ENCODE measurements around the gene STT3B. TPM values are rescaled to one million over a fixed set of nuclear protein-coding genes. Genes with fewer than 3 reads are reported as not detected.

Gene STT3B
- total and polyA plus RNA-seq, 4 experiments from 2014 or later, result 145 to 183 (median 159) TPM

DNA sequence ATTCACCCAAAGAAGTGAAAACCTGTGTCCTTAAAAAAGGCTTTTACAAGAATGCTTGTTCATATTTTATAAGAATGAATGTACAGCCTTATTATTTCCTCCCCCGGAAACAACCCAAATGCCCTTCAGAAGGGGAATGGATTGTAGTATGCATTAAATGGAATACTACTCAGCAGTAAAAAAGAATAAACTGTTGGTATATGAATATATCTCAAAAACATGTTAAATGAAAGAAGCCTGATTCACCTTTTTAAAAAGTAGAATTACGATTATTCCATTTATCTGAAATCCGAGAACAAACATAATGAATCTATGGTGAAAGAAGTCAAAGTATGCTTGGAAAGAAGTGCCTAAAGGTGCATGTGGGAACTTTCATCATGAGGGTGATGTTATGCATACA is 20.5 kb downstream of the STT3B start:
- Histone ChIP-seq H3K4me1 (ENCODE audit: insufficient read depth, low read length) (peaks cover 68% of the 10 kb centered on the region), H3K27me3 (ENCODE audit: insufficient read depth, low read length) (no peaks in the 10 kb centered on the region), H3K27ac (ENCODE audit: low read depth, low read length) (no peak overlapping the region), H3K4me3 (ENCODE audit: low read length in 2 of 2) (no peak overlapping the region), H3K36me3 (ENCODE audit: insufficient read depth, low read length) (no peaks in the 10 kb centered on the region), H3K9me3 (ENCODE audit: control insufficient read depth in 1 of 2, low read length in 2 of 2) (no peaks in the 10 kb centered on the region)
- intact Hi-C loops (cut with micrococcal nuclease), result loop anchor here (5.0 to 10.0 kb wide), 2 partner anchors 84 to 592 kb away; no protein-coding TSS in a partner anchor
- Mint-ChIP-seq H3K27me3 (no peaks in the 10 kb centered on the region), H3K4me1 (peaks cover 61 to 90% (median 77%) of the 10 kb centered on the region in 4 donors), H3K27ac (no peak overlapping the region), H3K9me3 (peaks cover 0 to 6% (median 2%) of the 10 kb centered on the region in 8 donors), H3K4me3 (peak overlapping the region in 1 of 8 donors; percentile 26), H3K36me3 (peaks cover 14 to 24% of the 10 kb centered on the region in 2 donors)
- no peak for DNase-seq
- ChIA-PET CTCF (ENCODE audit: partially characterized antibody) (interaction anchor here (0.6 kb wide), 1 partner anchor 27 kb away, joined by 3 read pairs; no protein-coding TSS in a partner anchor), POLR2A (ENCODE audit: partially characterized antibody) (interaction anchor here (3.1 kb wide), 1 partner anchor 21 kb away, joined by 15 read pairs; the partner anchor contains the start of gene STT3B)

DNA sequence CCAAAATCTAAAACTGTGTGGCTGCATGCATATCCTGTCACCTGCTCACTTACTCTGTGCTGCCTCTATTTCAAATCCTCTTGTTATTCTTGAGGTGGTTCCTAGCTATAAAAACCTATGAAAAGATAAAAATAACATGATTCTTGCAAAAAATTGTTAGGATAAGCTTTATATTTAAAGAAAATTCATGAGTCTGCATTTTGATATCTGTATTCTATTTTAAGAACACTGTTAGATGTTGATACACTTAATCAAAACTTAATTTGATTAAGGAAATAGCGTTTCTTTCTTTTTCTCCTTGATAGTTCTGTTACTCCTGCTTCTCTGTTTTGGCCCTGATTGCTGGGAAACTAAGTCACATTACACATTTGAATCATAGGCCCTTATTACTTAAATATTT is 22.5 kb downstream of the STT3B start:
- no peak for DNase-seq
- POLR2A ChIA-PET (ENCODE audit: partially characterized antibody), result interaction anchor here (3.1 kb wide), 1 partner anchor 23 kb away, joined by 15 read pairs; the partner anchor contains the start of gene STT3B
- Histone ChIP-seq H3K4me1 (ENCODE audit: insufficient read depth, low read length) (peaks cover 69% of the 10 kb centered on the region), H3K27me3 (ENCODE audit: insufficient read depth, low read length) (no peaks in the 10 kb centered on the region), H3K36me3 (ENCODE audit: insufficient read depth, low read length) (no peaks in the 10 kb centered on the region), H3K9me3 (ENCODE audit: control insufficient read depth in 1 of 2, low read length in 2 of 2) (no peaks in the 10 kb centered on the region), H3K27ac (ENCODE audit: low read depth, low read length) (no peak overlapping the region), H3K4me3 (ENCODE audit: low read length in 2 of 2) (no peak overlapping the region)
- peaks cover 69 to 93% (median 81%) of the 10 kb centered on the region in 4 donors for H3K4me1 Mint-ChIP-seq
- H3K9me3 Mint-ChIP-seq, result peaks cover 0 to 22% (median 15%) of the 10 kb centered on the region in 8 donors
- H3K27me3 Mint-ChIP-seq, result no peaks in the 10 kb centered on the region
- peaks cover 22 to 40% of the 10 kb centered on the region in 2 donors for H3K36me3 Mint-ChIP-seq
- intact Hi-C loops (cut with micrococcal nuclease), result loop anchor here (10.0 kb wide), 1 partner anchor 590 kb away; no protein-coding TSS in a partner anchor
- peak overlapping the region in 6 of 8 donors; percentile 23 to 64 (median 49) for H3K4me3 Mint-ChIP-seq
- peak overlapping the region in 4 of 7 donors; percentile 7 to 65 (median 10) for H3K27ac Mint-ChIP-seq
- CTCF ChIA-PET (ENCODE audit: partially characterized antibody), result interaction anchor here (1.7 kb wide), 1 partner anchor 140 kb away, joined by 5 read pairs; no protein-coding TSS in a partner anchor

DNA sequence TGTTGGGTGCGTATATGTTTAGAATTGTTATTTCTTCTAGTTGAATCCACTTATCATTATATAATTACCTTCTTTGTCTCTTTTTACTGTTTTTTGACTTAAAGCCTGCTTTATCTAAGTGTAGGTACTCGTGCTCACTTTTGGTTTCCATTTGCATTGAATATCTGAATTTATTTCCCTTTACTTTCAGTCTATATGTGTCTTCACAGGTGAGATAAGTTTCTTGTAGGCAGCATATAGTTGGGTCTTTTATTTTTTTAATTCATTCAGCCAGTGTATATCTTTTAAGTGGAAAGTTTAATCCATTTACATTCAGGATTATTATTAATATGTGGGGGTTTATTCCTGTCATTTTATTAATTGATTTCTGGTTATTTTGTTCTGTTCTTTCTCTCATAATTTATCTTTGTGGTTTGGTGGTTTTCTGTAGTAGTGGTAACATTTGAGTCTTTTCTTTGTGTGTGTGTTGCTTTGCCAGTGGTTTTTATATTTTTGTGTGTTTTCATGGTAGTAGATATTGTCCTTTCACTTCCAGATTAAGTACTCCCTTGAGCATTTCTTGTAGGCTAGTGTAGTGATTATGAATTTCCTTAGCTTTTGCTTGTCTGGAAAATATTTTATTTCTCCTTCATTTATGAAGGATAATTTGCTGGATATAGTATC is 27.3 kb downstream of the STT3B start:
- Mint-ChIP-seq H3K36me3 (peaks cover 23 to 33% of the 10 kb centered on the region in 2 donors), H3K4me1 (peaks cover 70 to 90% (median 81%) of the 10 kb centered on the region in 4 donors), H3K27me3 (no peaks in the 10 kb centered on the region), H3K4me3 (peak overlapping the region in 7 of 8 donors; percentile 18 to 73 (median 48)), H3K27ac (peak overlapping the region in 3 of 7 donors; percentile 8 to 82 (median 53)), H3K9me3 (peaks cover 0 to 35% (median 21%) of the 10 kb centered on the region in 8 donors)
- no peak overlapping the region for H3K27ac ChIP-seq (ENCODE audit: low read depth, low read length)
- no peak for DNase-seq
- no peaks in the 10 kb centered on the region for H3K36me3 ChIP-seq (ENCODE audit: insufficient read depth, low read length)
- ChIA-PET CTCF (ENCODE audit: partially characterized antibody) (interaction anchor here (1.0 kb wide), 1 partner anchor 10 kb away, joined by 5 read pairs; no protein-coding TSS in a partner anchor), POLR2A (ENCODE audit: partially characterized antibody) (no interaction called here)
- intact Hi-C loops (cut with micrococcal nuclease), result loop anchor here (10.0 kb wide), 1 partner anchor 585 kb away; no protein-coding TSS in a partner anchor
- H3K4me1 ChIP-seq (ENCODE audit: insufficient read depth, low read length), result peaks cover 75% of the 10 kb centered on the region
- H3K4me3 ChIP-seq (ENCODE audit: low read length in 2 of 2), result no peak overlapping the region
- no peaks in the 10 kb centered on the region for H3K9me3 ChIP-seq (ENCODE audit: control insufficient read depth in 1 of 2, low read length in 2 of 2)
- no peaks in the 10 kb centered on the region for H3K27me3 ChIP-seq (ENCODE audit: insufficient read depth, low read length)

GRCh38 chr3:31561891-31562290 is 29.2 kb downstream of the STT3B start:
- H3K36me3 ChIP-seq (ENCODE audit: insufficient read depth, low read length), result no peaks in the 10 kb centered on the region
- Mint-ChIP-seq H3K36me3 (peaks cover 19 to 25% of the 10 kb centered on the region in 2 donors), H3K4me1 (peaks cover 72 to 89% (median 81%) of the 10 kb centered on the region in 4 donors), H3K27me3 (no peaks in the 10 kb centered on the region), H3K9me3 (peaks cover 0 to 35% (median 21%) of the 10 kb centered on the region in 8 donors), H3K27ac (peak overlapping the region in 3 of 7 donors; percentile 23 to 72 (median 54)), H3K4me3 (peak overlapping the region; percentile 7 to 81 (median 74))
- H3K4me1 ChIP-seq (ENCODE audit: insufficient read depth, low read length), result peaks cover 82% of the 10 kb centered on the region
- no peaks in the 10 kb centered on the region for H3K9me3 ChIP-seq (ENCODE audit: control insufficient read depth in 1 of 2, low read length in 2 of 2)
- no peak overlapping the region for H3K27ac ChIP-seq (ENCODE audit: low read depth, low read length)
- CTCF ChIA-PET (ENCODE audit: partially characterized antibody), result interaction anchor here (1.0 to 1.2 kb wide), 2 partner anchors 29 to 100 kb away, joined by 3 read pairs; partner anchors contain the start of gene STT3B
- no peaks in the 10 kb centered on the region for H3K27me3 ChIP-seq (ENCODE audit: insufficient read depth, low read length)
- intact Hi-C loops (cut with micrococcal nuclease), result no loop called here
- H3K4me3 ChIP-seq (ENCODE audit: low read length in 2 of 2), result no peak overlapping the region
- DNase-seq, result no peak
- POLR2A ChIA-PET (ENCODE audit: partially characterized antibody), result interaction anchor here (1.1 to 1.7 kb wide), 2 partner anchors 12 to 30 kb away, joined by 3 to 10 read pairs; partner anchors contain the start of gene STT3B

- intact Hi-C loops (cut with micrococcal nuclease), result no loop called here
- ChIA-PET POLR2A (ENCODE audit: partially characterized antibody) (interaction anchor here (1.1 to 1.7 kb wide), 2 partner anchors 12 to 31 kb away, joined by 3 to 10 read pairs; partner anchors contain the start of gene STT3B), CTCF (ENCODE audit: partially characterized antibody) (interaction anchor here (0.8 to 2.1 kb wide), 8 partner anchors 10 to 100 kb away, joined by 3 to 5 read pairs (median 4); partner anchors contain the start of gene STT3B)
- Histone ChIP-seq H3K36me3 (ENCODE audit: insufficient read depth, low read length) (no peaks in the 10 kb centered on the region), H3K4me3 (ENCODE audit: low read length in 2 of 2) (no peak overlapping the region), H3K27ac (ENCODE audit: low read depth, low read length) (no peak overlapping the region), H3K4me1 (ENCODE audit: insufficient read depth, low read length) (peaks cover 88% of the 10 kb centered on the region), H3K9me3 (ENCODE audit: control insufficient read depth in 1 of 2, low read length in 2 of 2) (no peaks in the 10 kb centered on the region), H3K27me3 (ENCODE audit: insufficient read depth, low read length) (no peaks in the 10 kb centered on the region)
- Mint-ChIP-seq H3K4me1 (peaks cover 72 to 90% (median 81%) of the 10 kb centered on the region in 4 donors), H3K27ac (peak overlapping the region in 1 of 7 donors; percentile 65), H3K36me3 (peaks cover 19 to 21% of the 10 kb centered on the region in 2 donors), H3K27me3 (no peaks in the 10 kb centered on the region), H3K4me3 (peak overlapping the region in 7 of 8 donors; percentile 47 to 81 (median 76)), H3K9me3 (peaks cover 0 to 32% (median 21%) of the 10 kb centered on the region in 8 donors)
- peak in 4 of 5 donors; percentile 20 to 45 (median 26) for DNase-seq
Measured at GRCh38 chr3:31562525-31562924, 29.8 kb downstream of the STT3B start.

- Histone ChIP-seq H3K27me3 (ENCODE audit: insufficient read depth, low read length) (no peaks in the 10 kb centered on the region), H3K27ac (ENCODE audit: low read depth, low read length) (no peak overlapping the region), H3K9me3 (ENCODE audit: control insufficient read depth in 1 of 2, low read length in 2 of 2) (no peaks in the 10 kb centered on the region), H3K4me1 (ENCODE audit: insufficient read depth, low read length) (peaks cover 91% of the 10 kb centered on the region), H3K4me3 (ENCODE audit: low read length in 2 of 2) (no peak overlapping the region), H3K36me3 (ENCODE audit: insufficient read depth, low read length) (no peaks in the 10 kb centered on the region)
- H3K27ac Mint-ChIP-seq, result peak overlapping the region in 2 of 7 donors; percentile 3 to 32
- peaks cover 0 to 13% (median 5%) of the 10 kb centered on the region in 8 donors for H3K9me3 Mint-ChIP-seq
- POLR2A ChIA-PET (ENCODE audit: partially characterized antibody), result interaction anchor here (1.0 to 1.3 kb wide), 3 partner anchors 14 to 34 kb away, joined by 3 read pairs; partner anchors contain the start of gene STT3B
- peaks cover 69 to 87% (median 80%) of the 10 kb centered on the region in 4 donors for H3K4me1 Mint-ChIP-seq
- DNase-seq, result no peak
- intact Hi-C loops (cut with micrococcal nuclease), result no loop called here
- no peaks in the 10 kb centered on the region for H3K27me3 Mint-ChIP-seq
- peaks cover 4 to 6% of the 10 kb centered on the region in 2 donors for H3K36me3 Mint-ChIP-seq
- peak overlapping the region in 7 of 8 donors; percentile 5 to 77 (median 49) for H3K4me3 Mint-ChIP-seq
- CTCF ChIA-PET (ENCODE audit: partially characterized antibody), result interaction anchor here (2.2 kb wide), 1 partner anchor 102 kb away, joined by 9 read pairs; no protein-coding TSS in a partner anchor
Measured at GRCh38 chr3:31565288-31565687, 32.6 kb downstream of the STT3B start.
